Ammon's horn (tissue), 1 donor: ENCODE results near the gene GTF2A1L.
"Not testable (repeated sequence)": the region's sequence is repeated elsewhere in the genome, so short reads cannot be mapped to it uniquely, and the experiment has no call there.

Experiments
- DNase-seq: peaks from one replicate; pipeline ENCODE4 v3.0.0-alpha.2; 2016; ENCODE audit warnings: low spot score

The GTF2A1L gene

GRCh38 chr2:48617618-48618017, at the start of gene GTF2A1L:
TSS of gene GTF2A1L (plus strand) at chr2:48617856. CDS start at chr2:48617875, 19 bp downstream.
- DNase-seq, result no peak

- no peak for DNase-seq
Observed at GRCh38 chr2:48568547-48568946, 49.1 kb upstream of the GTF2A1L start.

GRCh38 chr2:48569433-48569832, 48.2 kb upstream of the GTF2A1L start:
- DNase-seq, result no peak

GRCh38 chr2:48572816-48573215, 44.8 kb upstream of the GTF2A1L start:
- DNase-seq, result no peak

- no peak for DNase-seq
Observed at GRCh38 chr2:48574353-48575287, 43.0 kb upstream of the GTF2A1L start.

- no peak for DNase-seq
Observed at GRCh38 chr2:48578313-48578712, 39.3 kb upstream of the GTF2A1L start.

- no peak for DNase-seq
Observed at GRCh38 chr2:48583961-48584360, 33.7 kb upstream of the GTF2A1L start.

- no peak for DNase-seq
Observed at GRCh38 chr2:48584551-48584950, 33.1 kb upstream of the GTF2A1L start.

- DNase-seq, result no peak
Observed at GRCh38 chr2:48586433-48586832, 31.2 kb upstream of the GTF2A1L start.

- DNase-seq, result no peak
Observed at GRCh38 chr2:48587560-48587959, 30.1 kb upstream of the GTF2A1L start.

- no peak for DNase-seq
Observed at GRCh38 chr2:48587961-48588360, 29.7 kb upstream of the GTF2A1L start.

- DNase-seq, result no peak
Observed at GRCh38 chr2:48588745-48589144, 28.9 kb upstream of the GTF2A1L start.

GRCh38 chr2:48589170-48589767, 28.4 kb upstream of the GTF2A1L start:
- DNase-seq, result peak; percentile 60

GRCh38 chr2:48590017-48590416, 27.6 kb upstream of the GTF2A1L start:
- DNase-seq, result no peak

GRCh38 chr2:48592067-48592466, 25.6 kb upstream of the GTF2A1L start:
- no peak for DNase-seq

GRCh38 chr2:48596751-48597150, 20.9 kb upstream of the GTF2A1L start:
- not testable (repeated sequence) for DNase-seq

- DNase-seq, result no peak
Observed at GRCh38 chr2:48597492-48597891, 20.2 kb upstream of the GTF2A1L start.

GRCh38 chr2:48600204-48600813, 17.3 kb upstream of the GTF2A1L start:
- peak; percentile 68 for DNase-seq

- DNase-seq, result no peak
Observed at GRCh38 chr2:48600917-48601316, 16.7 kb upstream of the GTF2A1L start.

GRCh38 chr2:48601349-48601748, 16.3 kb upstream of the GTF2A1L start:
- peak; percentile 52 for DNase-seq

- no peak for DNase-seq
Observed at GRCh38 chr2:48605482-48606175, 12.0 kb upstream of the GTF2A1L start.

- DNase-seq, result peak; percentile 65
Observed at GRCh38 chr2:48607307-48608014, 10.2 kb upstream of the GTF2A1L start.
